ENCODE data around the gene EYS.
"Not testable (repeated sequence)": the region's sequence is repeated elsewhere in the genome, so short reads cannot be mapped to it uniquely, and the experiment has no call there.

EYS gene

GRCh38 chr6:63856271-63856670 lies 1850.8 kb downstream of the EYS start:
- H3K4me1 ChIP-seq (ENCODE audit: insufficient read depth, low read length), result no peaks in the 10 kb centered on the region
- H3K4me3 ChIP-seq (ENCODE audit: low read length), result no peak overlapping the region
- no peaks in the 10 kb centered on the region for H3K9me3 ChIP-seq (ENCODE audit: low read length)
- no peak overlapping the region for H2AFZ ChIP-seq (ENCODE audit: low read depth, low read length)
- no peaks in the 10 kb centered on the region for H3K36me3 ChIP-seq (ENCODE audit: insufficient read depth, low read length)
- no peaks in the 10 kb centered on the region for H3K27me3 ChIP-seq (ENCODE audit: insufficient read depth, low read length)

GRCh38 chr6:63844287-63844686 lies 1862.7 kb downstream of the EYS start:
- H3K4me3 ChIP-seq (ENCODE audit: low read length), result no peak overlapping the region
- no peaks in the 10 kb centered on the region for H3K9me3 ChIP-seq (ENCODE audit: low read length)
- H3K36me3 ChIP-seq (ENCODE audit: insufficient read depth, low read length), result no peaks in the 10 kb centered on the region
- H3K4me1 ChIP-seq (ENCODE audit: insufficient read depth, low read length), result no peaks in the 10 kb centered on the region
- no peaks in the 10 kb centered on the region for H3K27me3 ChIP-seq (ENCODE audit: insufficient read depth, low read length)
- H2AFZ ChIP-seq (ENCODE audit: low read depth, low read length), result no peak overlapping the region

- Histone ChIP-seq H3K36me3 (ENCODE audit: insufficient read depth, low read length) (no peaks in the 10 kb centered on the region), H3K4me1 (ENCODE audit: insufficient read depth, low read length) (no peaks in the 10 kb centered on the region), H3K4me3 (ENCODE audit: low read length) (no peak overlapping the region), H3K9me3 (ENCODE audit: low read length) (no peaks in the 10 kb centered on the region), H3K27me3 (ENCODE audit: insufficient read depth, low read length) (no peaks in the 10 kb centered on the region), H2AFZ (ENCODE audit: low read depth, low read length) (no peak overlapping the region)
Measured at GRCh38 chr6:63839485-63839884, 1867.5 kb downstream of the EYS start.

GRCh38 chr6:63828678-63829077 lies 1878.3 kb downstream of the EYS start:
- H3K4me3 ChIP-seq (ENCODE audit: low read length); H3K9me3 ChIP-seq (ENCODE audit: low read length); H3K36me3 ChIP-seq (ENCODE audit: insufficient read depth, low read length); H3K27me3 ChIP-seq (ENCODE audit: insufficient read depth, low read length); H3K4me1 ChIP-seq (ENCODE audit: insufficient read depth, low read length); H2AFZ ChIP-seq (ENCODE audit: low read depth, low read length): not testable (repeated sequence)

- no peaks in the 10 kb centered on the region for H3K36me3 ChIP-seq (ENCODE audit: insufficient read depth, low read length)
- no peak overlapping the region for H3K4me3 ChIP-seq (ENCODE audit: low read length)
- H2AFZ ChIP-seq (ENCODE audit: low read depth, low read length), result no peak overlapping the region
- H3K4me1 ChIP-seq (ENCODE audit: insufficient read depth, low read length), result peaks cover 5% of the 10 kb centered on the region
- H3K27me3 ChIP-seq (ENCODE audit: insufficient read depth, low read length), result no peaks in the 10 kb centered on the region
- no peaks in the 10 kb centered on the region for H3K9me3 ChIP-seq (ENCODE audit: low read length)
Measured at GRCh38 chr6:63824722-63825121, 1882.3 kb downstream of the EYS start.

- no peak overlapping the region for H3K4me3 ChIP-seq (ENCODE audit: low read length)
- H3K27me3 ChIP-seq (ENCODE audit: insufficient read depth, low read length), result no peaks in the 10 kb centered on the region
- H3K36me3 ChIP-seq (ENCODE audit: insufficient read depth, low read length), result no peaks in the 10 kb centered on the region
- no peak overlapping the region for H2AFZ ChIP-seq (ENCODE audit: low read depth, low read length)
- H3K4me1 ChIP-seq (ENCODE audit: insufficient read depth, low read length), result peaks cover 5% of the 10 kb centered on the region
- no peaks in the 10 kb centered on the region for H3K9me3 ChIP-seq (ENCODE audit: low read length)
Measured at GRCh38 chr6:63821442-63821841, 1885.6 kb downstream of the EYS start.

- no peaks in the 10 kb centered on the region for H3K36me3 ChIP-seq (ENCODE audit: insufficient read depth, low read length)
Measured at GRCh38 chr6:63819831-63820230, 1887.2 kb downstream of the EYS start.

GRCh38 chr6:63817492-63818050 lies 1889.5 kb downstream of the EYS start:
- H3K36me3 ChIP-seq (ENCODE audit: insufficient read depth, low read length), result no peaks in the 10 kb centered on the region
- no peaks in the 10 kb centered on the region for H3K27me3 ChIP-seq (ENCODE audit: insufficient read depth, low read length)
- no peaks in the 10 kb centered on the region for H3K9me3 ChIP-seq (ENCODE audit: low read length)
- peak overlapping the region; percentile 23 for H2AFZ ChIP-seq (ENCODE audit: low read depth, low read length)
- H3K4me1 ChIP-seq (ENCODE audit: insufficient read depth, low read length), result peaks cover 5% of the 10 kb centered on the region
- no peak overlapping the region for H3K4me3 ChIP-seq (ENCODE audit: low read length)

More at GRCh38 chr6:63819831-63820230, 1887.2 kb downstream of the EYS start:
- H3K27me3 ChIP-seq (ENCODE audit: insufficient read depth, low read length), result no peaks in the 10 kb centered on the region
- H3K9me3 ChIP-seq (ENCODE audit: low read length), result no peaks in the 10 kb centered on the region
- peaks cover 5% of the 10 kb centered on the region for H3K4me1 ChIP-seq (ENCODE audit: insufficient read depth, low read length)
- no peak overlapping the region for H2AFZ ChIP-seq (ENCODE audit: low read depth, low read length)
- H3K4me3 ChIP-seq (ENCODE audit: low read length), result no peak overlapping the region

- H3K27me3 ChIP-seq (ENCODE audit: insufficient read depth, low read length), result no peaks in the 10 kb centered on the region
- no peak overlapping the region for H3K4me3 ChIP-seq (ENCODE audit: low read length)
- peak overlapping the region; percentile 23 for H2AFZ ChIP-seq (ENCODE audit: low read depth, low read length)
- H3K36me3 ChIP-seq (ENCODE audit: insufficient read depth, low read length), result no peaks in the 10 kb centered on the region
- peaks cover 5% of the 10 kb centered on the region for H3K4me1 ChIP-seq (ENCODE audit: insufficient read depth, low read length)
- H3K9me3 ChIP-seq (ENCODE audit: low read length), result no peaks in the 10 kb centered on the region
Measured at GRCh38 chr6:63816982-63817436, 1890.0 kb downstream of the EYS start.

GRCh38 chr6:63816401-63816981 lies 1890.5 kb downstream of the EYS start:
- Histone ChIP-seq H3K36me3 (ENCODE audit: insufficient read depth, low read length) (no peaks in the 10 kb centered on the region), H3K4me3 (ENCODE audit: low read length) (no peak overlapping the region), H3K4me1 (ENCODE audit: insufficient read depth, low read length) (peaks cover 5% of the 10 kb centered on the region), H2AFZ (ENCODE audit: low read depth, low read length) (no peak overlapping the region), H3K27me3 (ENCODE audit: insufficient read depth, low read length) (no peaks in the 10 kb centered on the region), H3K9me3 (ENCODE audit: low read length) (no peaks in the 10 kb centered on the region)

GRCh38 chr6:63814459-63814858 lies 1892.6 kb downstream of the EYS start:
- H3K4me1 ChIP-seq (ENCODE audit: insufficient read depth, low read length), result no peaks in the 10 kb centered on the region
- no peak overlapping the region for H3K4me3 ChIP-seq (ENCODE audit: low read length)

GRCh38 chr6:63813566-63814120 lies 1893.4 kb downstream of the EYS start:
- H3K27me3 ChIP-seq (ENCODE audit: insufficient read depth, low read length), result no peaks in the 10 kb centered on the region
- no peaks in the 10 kb centered on the region for H3K4me1 ChIP-seq (ENCODE audit: insufficient read depth, low read length)
- H3K4me3 ChIP-seq (ENCODE audit: low read length), result no peak overlapping the region
- H3K9me3 ChIP-seq (ENCODE audit: low read length), result no peaks in the 10 kb centered on the region
- no peak overlapping the region for H2AFZ ChIP-seq (ENCODE audit: low read depth, low read length)
- no peaks in the 10 kb centered on the region for H3K36me3 ChIP-seq (ENCODE audit: insufficient read depth, low read length)

More at GRCh38 chr6:63814459-63814858, 1892.6 kb downstream of the EYS start:
- H3K9me3 ChIP-seq (ENCODE audit: low read length), result no peaks in the 10 kb centered on the region
- no peaks in the 10 kb centered on the region for H3K27me3 ChIP-seq (ENCODE audit: insufficient read depth, low read length)
- H3K36me3 ChIP-seq (ENCODE audit: insufficient read depth, low read length), result no peaks in the 10 kb centered on the region
- no peak overlapping the region for H2AFZ ChIP-seq (ENCODE audit: low read depth, low read length)

GRCh38 chr6:63808576-63808975 lies 1898.5 kb downstream of the EYS start:
- Histone ChIP-seq H2AFZ (ENCODE audit: low read depth, low read length) (no peak overlapping the region), H3K36me3 (ENCODE audit: insufficient read depth, low read length) (no peaks in the 10 kb centered on the region), H3K27me3 (ENCODE audit: insufficient read depth, low read length) (no peaks in the 10 kb centered on the region), H3K4me3 (ENCODE audit: low read length) (no peak overlapping the region), H3K4me1 (ENCODE audit: insufficient read depth, low read length) (no peaks in the 10 kb centered on the region), H3K9me3 (ENCODE audit: low read length) (no peaks in the 10 kb centered on the region)
